ENCODE measurements around the gene NHLRC2. TPM values are rescaled to one million over a fixed set of nuclear protein-coding genes. Genes with fewer than 3 reads are reported as not detected.

The NHLRC2 gene
- total RNA-seq, 1 donor from 2014 or later = 43.8 TPM

GRCh38 chr10:113859261-113859660, 4.8 kb downstream of the NHLRC2 start:
- no peak for DNase-seq

DNA sequence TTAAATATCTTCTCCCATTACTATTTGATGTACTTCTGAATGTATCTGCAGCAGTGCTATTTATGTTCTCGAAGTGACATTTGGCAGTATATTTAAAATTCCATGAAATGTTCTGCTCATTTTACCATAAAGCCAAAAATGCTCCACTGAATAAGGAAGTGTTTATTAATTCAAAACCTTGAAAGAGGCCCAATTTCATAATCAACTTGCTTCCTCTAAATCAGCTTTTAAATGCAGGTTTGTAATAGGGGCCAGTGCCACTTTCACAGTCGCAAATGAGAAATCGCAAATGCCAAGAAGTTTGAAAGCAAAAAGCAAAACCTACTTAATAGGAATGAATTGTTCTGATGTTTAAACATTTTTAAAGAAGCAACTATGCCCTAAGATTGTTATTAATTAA, 11.4 kb downstream of the NHLRC2 start:
- DNase-seq = no peak

DNA sequence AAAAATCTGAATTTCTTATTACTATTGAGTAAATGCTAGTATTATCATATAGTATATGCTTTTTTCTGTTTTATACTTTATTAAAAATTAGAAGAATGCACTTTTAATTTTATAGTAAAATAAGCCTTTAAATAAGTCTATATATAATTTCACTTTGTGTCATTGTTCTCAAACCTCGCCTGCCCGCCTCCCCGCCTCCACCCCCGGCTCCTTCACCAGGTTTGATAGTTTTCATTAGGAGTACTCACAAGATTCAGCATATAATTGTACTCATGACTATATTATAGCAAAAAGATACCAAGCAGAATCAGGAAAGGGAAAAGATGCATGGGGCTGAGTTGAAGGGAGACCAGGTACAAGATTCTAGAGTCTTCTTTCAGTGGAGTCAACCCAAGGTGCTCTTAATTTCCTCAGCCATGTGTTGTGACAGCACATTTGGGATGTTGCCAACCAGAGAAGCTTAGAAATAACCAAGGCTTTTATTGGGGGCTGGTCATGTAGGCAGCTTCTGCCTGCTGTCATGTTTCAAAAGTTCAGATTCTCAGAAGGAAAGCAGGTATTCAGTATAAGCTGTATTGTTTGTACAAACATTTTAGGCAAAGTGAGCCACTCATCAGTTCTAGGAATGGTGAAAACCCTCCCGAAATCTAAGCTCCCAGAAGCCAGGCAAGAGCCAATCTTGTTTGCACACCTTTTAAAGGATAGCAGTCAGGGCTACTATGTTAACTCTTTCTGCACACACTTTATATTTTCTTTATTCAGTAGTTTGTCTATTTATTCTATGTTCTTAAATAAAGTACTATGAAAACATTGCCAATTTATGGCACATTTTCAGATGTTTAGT, 12.3 kb downstream of the NHLRC2 start:
- DNase-seq = peak; percentile 7

DNA sequence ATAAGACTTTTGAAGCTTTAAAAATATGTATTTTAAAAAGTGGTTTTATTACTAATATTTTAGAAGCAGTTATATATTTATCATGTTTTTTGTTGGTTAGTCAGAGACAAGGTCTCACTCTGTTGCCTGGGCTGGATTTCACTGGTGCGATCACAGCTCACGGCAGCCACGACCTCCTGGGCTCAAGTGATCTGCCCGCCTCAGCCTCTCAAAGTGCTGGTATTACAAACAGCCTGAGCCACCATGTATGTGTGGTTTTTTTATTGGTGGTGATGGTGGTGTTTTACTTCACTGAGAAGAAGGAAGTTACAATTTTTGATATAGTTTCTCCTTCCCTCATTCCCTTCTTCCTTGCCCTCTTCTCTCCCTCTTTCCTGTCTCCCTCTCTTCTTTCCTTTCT, 13.4 kb downstream of the NHLRC2 start:
- no peak for DNase-seq

DNA sequence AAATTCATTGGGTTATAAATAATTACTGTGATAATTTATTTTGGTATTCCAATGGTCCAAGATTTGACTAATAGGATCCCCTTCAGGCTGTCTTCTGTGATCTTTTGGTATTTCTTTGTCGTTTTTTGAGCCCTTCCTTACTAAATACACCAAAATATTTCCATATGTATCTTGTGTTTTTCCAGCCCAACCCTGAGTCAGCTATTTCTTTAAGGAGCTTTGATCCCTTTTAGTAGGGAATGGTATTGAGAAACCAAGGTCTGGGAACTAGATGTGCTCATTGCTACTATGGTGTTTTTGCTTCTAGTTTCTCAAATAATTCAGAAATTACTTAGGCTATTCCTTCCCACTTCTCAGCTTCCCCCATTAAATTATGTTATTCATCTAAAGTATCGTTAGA, 15.3 kb downstream of the NHLRC2 start:
- DNase-seq = no peak

- DNase-seq = no peak
Measured at GRCh38 chr10:113872139-113873030, 17.9 kb downstream of the NHLRC2 start.

DNA sequence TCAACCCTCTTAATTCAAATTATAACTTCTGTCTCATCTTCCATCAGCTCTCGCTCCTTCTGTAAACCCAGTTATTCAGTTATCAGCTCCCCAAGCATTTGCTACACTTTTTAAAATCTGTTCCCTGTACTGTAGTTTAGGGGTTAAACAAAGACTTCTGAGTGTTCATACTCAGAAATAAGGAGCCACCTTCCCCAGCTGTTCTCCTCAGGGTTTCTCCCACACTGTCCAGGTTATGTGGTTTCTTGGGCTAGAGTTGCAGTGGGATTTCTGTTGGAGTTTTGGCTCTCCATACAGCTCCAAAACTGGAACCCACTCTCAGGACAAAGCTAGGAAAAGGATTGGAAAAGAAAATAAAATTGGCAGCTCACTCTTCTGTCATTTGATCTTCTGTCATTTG, 20.8 kb downstream of the NHLRC2 start:
- no peak for DNase-seq

DNA sequence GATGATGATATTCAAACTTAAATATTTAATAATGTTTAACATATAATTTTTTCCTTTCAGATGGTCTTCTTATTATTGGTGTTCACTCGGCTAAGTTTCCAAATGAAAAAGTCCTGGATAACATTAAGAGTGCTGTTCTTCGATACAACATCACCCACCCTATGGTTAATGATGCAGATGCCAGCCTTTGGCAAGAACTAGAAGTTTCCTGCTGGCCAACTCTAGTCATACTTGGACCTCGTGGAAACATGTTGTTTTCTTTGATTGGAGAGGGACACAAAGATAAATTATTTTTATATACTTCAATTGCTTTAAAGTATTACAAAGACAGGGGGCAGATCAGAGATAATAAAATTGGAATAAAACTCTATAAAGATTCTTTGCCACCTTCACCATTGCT, 22.0 kb downstream of the NHLRC2 start:
- no peak for DNase-seq

GRCh38 chr10:113879691-113880090, 25.2 kb downstream of the NHLRC2 start:
- no peak for DNase-seq

DNA sequence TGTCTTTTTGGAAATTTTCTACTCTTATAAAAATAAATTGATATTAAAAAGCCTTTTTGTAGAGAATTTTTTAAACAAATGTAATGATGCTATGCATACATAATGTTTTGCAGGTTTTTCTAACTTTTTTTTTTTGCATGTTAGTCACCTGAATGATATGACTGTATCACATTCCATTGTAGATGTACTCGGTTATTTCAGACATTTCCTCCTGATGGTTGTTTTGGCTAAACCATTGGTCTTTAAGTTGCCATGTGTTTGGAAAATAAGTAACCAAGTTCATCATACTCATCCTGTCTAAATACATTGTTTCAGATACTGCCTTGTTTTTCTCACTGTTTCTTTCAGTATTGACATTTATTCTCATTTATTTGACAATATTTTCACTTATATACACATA, 25.8 kb downstream of the NHLRC2 start:
- no peak for DNase-seq

GRCh38 chr10:113882240-113882639, 27.8 kb downstream of the NHLRC2 start:
- DNase-seq = no peak

DNA sequence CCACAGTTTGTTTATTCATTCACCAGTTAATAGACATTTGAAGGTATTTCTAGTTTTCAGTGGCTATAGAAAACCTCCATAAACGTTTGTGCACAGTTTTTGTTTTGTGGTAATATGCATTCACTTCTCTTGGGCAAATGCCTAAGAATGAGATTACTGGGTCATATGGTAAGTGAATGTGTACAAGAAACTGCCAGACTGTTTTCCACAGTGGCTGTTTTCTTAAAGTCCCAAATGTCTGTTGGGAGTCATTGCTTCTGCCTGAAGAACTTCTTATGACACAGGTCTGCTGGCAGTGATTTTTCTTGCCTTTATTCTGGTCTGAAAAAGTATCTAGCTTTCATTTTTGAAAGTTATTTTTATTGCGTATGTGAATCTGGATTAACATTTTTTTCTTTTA, 35.5 kb downstream of the NHLRC2 start:
- DNase-seq = no peak

DNA sequence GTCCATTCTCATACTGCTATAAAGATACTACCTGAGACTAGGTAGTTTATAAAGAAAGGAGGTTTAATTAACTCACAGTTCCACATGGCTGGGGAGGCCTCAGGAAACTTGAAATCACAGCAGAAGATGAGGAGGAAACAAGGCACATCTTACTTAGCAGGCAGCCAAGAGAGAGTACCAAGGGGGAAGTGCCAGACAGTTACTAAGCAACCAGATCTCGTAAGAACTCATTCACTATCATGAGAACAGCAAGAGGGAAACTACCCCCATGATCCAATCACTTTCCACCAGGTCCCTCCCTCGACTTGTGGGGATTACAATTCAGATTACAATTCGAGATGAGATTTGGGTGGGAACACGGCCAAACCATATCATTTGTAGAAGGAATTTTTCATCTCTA, 36.3 kb downstream of the NHLRC2 start:
- DNase-seq = no peak

- DNase-seq = peak; percentile 1
Measured at GRCh38 chr10:113891476-113891875, 37.0 kb downstream of the NHLRC2 start.

DNA sequence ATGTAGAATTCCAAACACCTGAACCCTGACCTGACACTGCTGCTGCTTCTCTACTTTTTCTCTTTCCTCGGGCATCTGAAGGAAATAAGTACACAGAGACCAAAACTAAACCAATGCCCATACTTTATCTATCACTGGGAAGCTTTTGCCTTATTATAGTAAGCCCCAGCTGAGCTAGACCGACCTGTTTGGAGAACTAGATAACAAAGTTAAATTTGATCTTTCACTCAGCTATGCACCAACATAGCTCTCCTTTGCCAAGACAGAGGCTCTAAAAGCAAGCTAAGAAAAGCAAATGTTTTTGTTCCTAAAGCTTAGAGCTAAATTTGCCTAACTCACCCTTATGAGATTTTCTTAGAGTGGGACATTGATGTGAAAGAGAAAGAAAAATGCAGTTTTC, 39.1 kb downstream of the NHLRC2 start:
- DNase-seq = no peak

- DNase-seq = no peak
Measured at GRCh38 chr10:113894581-113894980, 40.1 kb downstream of the NHLRC2 start.

GRCh38 chr10:113895018-113895417, 40.6 kb downstream of the NHLRC2 start:
- no peak for DNase-seq

- peak; percentile 4 for DNase-seq
Measured at GRCh38 chr10:113897693-113898618, 43.5 kb downstream of the NHLRC2 start.

DNA sequence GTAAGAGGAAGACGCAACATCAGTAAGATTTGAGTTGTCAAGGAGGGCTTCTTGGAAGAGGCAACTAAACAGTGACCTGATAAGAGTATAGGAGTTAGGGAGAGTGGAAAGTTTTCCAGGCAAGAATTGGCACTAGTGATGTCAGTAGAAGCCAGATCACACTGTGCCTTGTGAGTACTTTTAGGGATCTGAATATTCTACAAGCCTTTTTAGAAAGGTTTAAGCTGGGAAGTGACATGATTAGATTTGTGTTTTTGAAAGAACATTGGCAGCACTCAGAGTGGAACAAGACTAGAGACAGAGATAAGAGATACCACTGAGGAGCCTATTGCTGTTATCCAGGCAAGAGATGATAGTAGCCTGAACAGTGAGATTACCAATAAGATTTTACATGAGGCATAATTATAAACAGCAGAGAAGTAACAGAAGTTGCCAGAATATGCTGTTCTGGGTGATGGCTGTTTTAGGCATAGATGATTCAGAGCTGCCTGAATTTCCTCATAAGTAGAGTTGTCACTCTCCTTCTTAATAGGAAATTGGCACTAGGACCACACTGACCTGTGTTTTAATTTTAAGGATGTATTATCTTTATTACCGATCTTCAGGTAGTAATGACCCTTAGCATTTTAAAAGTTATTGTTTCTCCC, 45.6 kb downstream of the NHLRC2 start:
- DNase-seq = no peak

GRCh38 chr10:113905756-113906155, 51.3 kb downstream of the NHLRC2 start:
- no peak for DNase-seq

DNA sequence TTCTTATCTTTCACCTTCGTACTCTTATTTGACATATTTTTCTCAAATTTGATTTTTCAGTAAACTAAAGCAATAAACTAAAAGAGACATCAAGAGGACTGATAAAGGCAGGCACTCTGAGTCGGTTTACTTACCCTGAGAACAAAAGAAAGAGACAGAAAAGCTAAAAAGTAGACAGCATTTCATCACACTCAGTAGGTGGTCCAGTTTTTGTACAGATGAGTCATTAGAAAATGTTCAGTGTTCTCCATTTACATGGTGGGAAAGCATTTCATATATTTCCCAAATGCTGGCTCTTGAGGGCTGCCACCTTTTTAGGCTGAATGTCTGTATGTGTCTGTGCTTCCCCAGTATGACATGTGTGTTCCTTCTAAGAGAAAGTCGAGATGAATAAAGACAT, 52.7 kb downstream of the NHLRC2 start:
- no peak for DNase-seq

DNA sequence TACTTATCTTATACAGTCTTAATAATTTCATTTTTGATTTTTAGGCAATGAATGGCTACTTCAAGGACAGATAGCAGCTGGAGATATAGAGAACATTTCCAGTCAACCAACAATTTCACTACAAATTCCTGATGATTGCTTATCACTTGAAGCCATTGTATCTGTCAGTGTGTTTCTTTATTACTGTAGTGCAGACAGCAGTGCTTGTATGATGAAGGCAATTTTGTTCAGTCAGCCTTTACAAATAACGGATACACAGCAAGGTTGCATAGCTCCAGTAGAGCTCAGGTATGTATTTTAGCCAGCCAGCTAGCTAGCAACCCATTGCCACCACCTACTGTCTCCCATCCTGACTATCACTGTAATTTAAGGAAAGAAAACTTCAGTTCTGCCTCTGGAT, 53.8 kb downstream of the NHLRC2 start:
- DNase-seq = no peak
